Endothelial cell of hepatic sinusoid (primary cell): ENCODE results near the gene MS4A6A.
"Not testable (repeated sequence)": the region's sequence is repeated elsewhere in the genome, so short reads cannot be mapped to it uniquely, and the experiment has no call there.

Experiments used
- in situ Hi-C: cut with HindIII; loops from 2 replicates; pipeline ENCODE4 v1.10.0; 2017; ENCODE audit warnings: low sequenced_read_pairs

Gene MS4A6A

GRCh38 chr11:60182541-60183330, at the start of gene MS4A6A:
TSS of gene MS4A6A (minus strand) at chr11:60183083. CDS start at chr11:60181727, 1,356 bp downstream.
- in situ Hi-C loops, result no loop called here

GRCh38 chr11:60230681-60231080, 47.8 kb upstream of the MS4A6A start:
- in situ Hi-C loops, result no loop called here

GRCh38 chr11:60222141-60222540, 39.3 kb upstream of the MS4A6A start:
- in situ Hi-C loops, result no loop called here

GRCh38 chr11:60221692-60222091, 38.8 kb upstream of the MS4A6A start:
- in situ Hi-C loops, result no loop called here

- in situ Hi-C loops, result no loop called here
Observed at GRCh38 chr11:60221181-60221580, 38.3 kb upstream of the MS4A6A start.

- in situ Hi-C loops, result no loop called here
Observed at GRCh38 chr11:60214386-60214785, 31.5 kb upstream of the MS4A6A start.

GRCh38 chr11:60211206-60211605, 28.3 kb upstream of the MS4A6A start:
- in situ Hi-C loops, result no loop called here

- in situ Hi-C loops, result no loop called here
Observed at GRCh38 chr11:60209977-60210376, 27.1 kb upstream of the MS4A6A start.

- in situ Hi-C loops, result no loop called here
Observed at GRCh38 chr11:60208951-60209350, 26.1 kb upstream of the MS4A6A start.

GRCh38 chr11:60208146-60208895, 25.4 kb upstream of the MS4A6A start:
- in situ Hi-C loops, result no loop called here

- in situ Hi-C loops, result no loop called here
Observed at GRCh38 chr11:60206616-60207015, 23.7 kb upstream of the MS4A6A start.

- in situ Hi-C loops, result no loop called here
Observed at GRCh38 chr11:60204922-60205321, 22.0 kb upstream of the MS4A6A start.

- in situ Hi-C loops, result not testable (repeated sequence)
Observed at GRCh38 chr11:60201334-60201733, 18.5 kb upstream of the MS4A6A start.

GRCh38 chr11:60197442-60197841, 14.6 kb upstream of the MS4A6A start:
- in situ Hi-C loops, result no loop called here

GRCh38 chr11:60195923-60196368, 13.1 kb upstream of the MS4A6A start:
- in situ Hi-C loops, result no loop called here

- in situ Hi-C loops, result no loop called here
Observed at GRCh38 chr11:60194511-60194910, 11.6 kb upstream of the MS4A6A start.

- in situ Hi-C loops, result no loop called here
Observed at GRCh38 chr11:60193687-60194433, 11.0 kb upstream of the MS4A6A start.

- in situ Hi-C loops, result not testable (repeated sequence)
Observed at GRCh38 chr11:60192564-60192963, 9.7 kb upstream of the MS4A6A start.

- in situ Hi-C loops, result not testable (repeated sequence)
Observed at GRCh38 chr11:60188481-60188880, 5.6 kb upstream of the MS4A6A start.

- in situ Hi-C loops, result not testable (repeated sequence)
Observed at GRCh38 chr11:60186128-60186527, 3.2 kb upstream of the MS4A6A start.

GRCh38 chr11:60185512-60185827, 2.6 kb upstream of the MS4A6A start:
- in situ Hi-C loops, result not testable (repeated sequence)
